MCF 10A (cell line): ENCODE data around the gene GLRA3. TPM values are rescaled to one million over a fixed set of nuclear protein-coding genes. Genes with fewer than 3 reads are reported as not detected.

Source experiments
- BruUV-seq: library from RNA; stranded (reverse); fragments of 400-500 nt; replicated peaks from 2 replicates; lab custom pipeline; 2021; lab: Mats Ljungman, UMichigan
- CTCF ChIA-PET: fragments of 300-600 bp; sonication (Branson Sonifier 250); formaldehyde crosslinking; extraction: SDS; loops from one replicate; lab custom pipeline; 2021; ENCODE audit warnings: antibody characterized with exemption, inconsistent platforms; lab: Yijun Ruan, JAX
- POLR2A ChIA-PET: fragments of 300-600, 350-650 bp; sonication (Branson Sonifier 250); formaldehyde crosslinking; extraction: SDS; loops from one replicate; lab custom pipeline; 2020; ENCODE audit warnings: antibody characterized with exemption, inconsistent platforms; lab: Yijun Ruan, JAX
- DNase-seq: peaks from one replicate; pipeline ENCODE4 v3.0.0-alpha.2; 2018; ENCODE audit not compliant: unreplicated experiment
- H3K27ac Mint-ChIP-seq: one replicate; pipeline ENCODE4 v1.8.0; 2022; ENCODE audit warnings: mild to moderate bottlenecking, low read depth, mixed read lengths; ENCODE audit not compliant: unreplicated experiment
- H3K27me3 Mint-ChIP-seq: one replicate; pipeline ENCODE4 v1.8.0; 2022; ENCODE audit warnings: mixed read lengths; ENCODE audit not compliant: insufficient read depth, unreplicated experiment
- H3K36me3 Mint-ChIP-seq: one replicate; pipeline ENCODE4 v1.8.0; 2022; ENCODE audit warnings: mild to moderate bottlenecking, moderate library complexity, mixed read lengths; ENCODE audit not compliant: insufficient read depth, unreplicated experiment
- H3K4me1 Mint-ChIP-seq: one replicate; pipeline ENCODE4 v1.8.0; 2022; ENCODE audit warnings: mixed read lengths; ENCODE audit not compliant: insufficient read depth, unreplicated experiment
- H3K4me3 Mint-ChIP-seq: one replicate; pipeline ENCODE4 v1.8.0; 2022; ENCODE audit warnings: mild to moderate bottlenecking, moderate library complexity, mixed read lengths; ENCODE audit not compliant: unreplicated experiment
- H3K9me3 Mint-ChIP-seq: one replicate; pipeline ENCODE4 v1.8.0; 2022; ENCODE audit warnings: mixed read lengths; ENCODE audit not compliant: unreplicated experiment
- intact Hi-C: fragments of 100-400 bp; cut with micrococcal nuclease; formaldehyde crosslinking; loops from 2 replicates; pipeline ENCODE4 v1.14.1; 2022
- total RNA-seq: library from RNA; stranded (reverse); gene quantifications from 2 replicates; pipeline ENCODE4 v1.2.3, GENCODE V29; 2022
- TF ChIP-seq, protein P1 (sequence below): fragments of 200-600 bp; IDR thresholded peaks from one replicate; pipeline ENCODE4 v1.8.0; 2022; ENCODE audit warnings: antibody characterized with exemption, mild to moderate bottlenecking; ENCODE audit not compliant: unreplicated experiment

GLRA3 gene
- total RNA-seq, 1 experiment from 2014 or later, result not detected

DNA sequence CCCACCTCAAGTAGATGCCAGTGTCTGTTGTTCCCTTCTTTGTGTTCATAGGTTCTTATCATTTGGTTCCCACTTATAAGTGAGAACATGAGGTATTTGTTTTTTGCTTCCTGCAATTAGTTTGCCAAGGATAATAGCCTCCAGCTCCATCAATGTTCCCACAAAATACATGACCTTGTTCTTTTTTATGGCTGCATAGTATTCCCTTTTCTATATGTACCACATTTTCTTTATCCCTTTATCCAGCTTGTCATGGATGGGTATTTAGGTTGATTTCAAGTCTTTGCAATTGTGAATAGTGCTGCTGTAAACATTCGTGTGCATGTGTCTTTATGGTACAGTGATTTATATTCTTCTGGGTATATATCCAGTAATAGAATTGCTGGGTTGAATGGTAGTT lies 138.4 kb downstream of the GLRA3 start:
- BruUV-seq, result no TSS peak
- no peak for DNase-seq
- peaks cover 15% of the 10 kb centered on the region for H3K9me3 Mint-ChIP-seq
- no peaks in the 10 kb centered on the region for H3K4me1 Mint-ChIP-seq
- H3K36me3 Mint-ChIP-seq, result no peaks in the 10 kb centered on the region
- intact Hi-C loops, result no loop called here
- TF ChIP-seq, protein P1, sequence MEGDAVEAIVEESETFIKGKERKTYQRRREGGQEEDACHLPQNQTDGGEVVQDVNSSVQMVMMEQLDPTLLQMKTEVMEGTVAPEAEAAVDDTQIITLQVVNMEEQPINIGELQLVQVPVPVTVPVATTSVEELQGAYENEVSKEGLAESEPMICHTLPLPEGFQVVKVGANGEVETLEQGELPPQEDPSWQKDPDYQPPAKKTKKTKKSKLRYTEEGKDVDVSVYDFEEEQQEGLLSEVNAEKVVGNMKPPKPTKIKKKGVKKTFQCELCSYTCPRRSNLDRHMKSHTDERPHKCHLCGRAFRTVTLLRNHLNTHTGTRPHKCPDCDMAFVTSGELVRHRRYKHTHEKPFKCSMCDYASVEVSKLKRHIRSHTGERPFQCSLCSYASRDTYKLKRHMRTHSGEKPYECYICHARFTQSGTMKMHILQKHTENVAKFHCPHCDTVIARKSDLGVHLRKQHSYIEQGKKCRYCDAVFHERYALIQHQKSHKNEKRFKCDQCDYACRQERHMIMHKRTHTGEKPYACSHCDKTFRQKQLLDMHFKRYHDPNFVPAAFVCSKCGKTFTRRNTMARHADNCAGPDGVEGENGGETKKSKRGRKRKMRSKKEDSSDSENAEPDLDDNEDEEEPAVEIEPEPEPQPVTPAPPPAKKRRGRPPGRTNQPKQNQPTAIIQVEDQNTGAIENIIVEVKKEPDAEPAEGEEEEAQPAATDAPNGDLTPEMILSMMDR, result no peak
- CTCF ChIA-PET, result no interaction called here
- H3K27ac Mint-ChIP-seq, result no peak overlapping the region
- no peak overlapping the region for H3K4me3 Mint-ChIP-seq
- POLR2A ChIA-PET, result no interaction called here
- H3K27me3 Mint-ChIP-seq, result no peaks in the 10 kb centered on the region

DNA sequence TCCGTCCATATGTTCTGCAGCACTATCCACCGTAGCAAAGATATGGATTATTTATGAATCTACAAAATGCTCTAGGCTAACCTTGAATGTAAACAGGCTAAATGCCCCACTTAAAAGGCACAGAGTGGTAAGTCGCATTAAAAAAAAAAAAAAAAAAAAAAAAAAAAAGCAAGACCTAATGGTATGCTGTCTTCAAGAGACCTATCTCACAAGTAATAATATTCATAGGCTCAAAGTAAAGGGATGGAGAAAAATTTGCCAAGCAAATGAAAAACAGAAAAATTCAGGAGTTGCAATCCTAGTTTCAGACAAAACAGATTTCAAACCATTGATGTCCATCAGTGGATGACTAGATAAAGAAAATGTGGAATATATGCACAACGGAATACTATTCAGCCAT lies 139.4 kb downstream of the GLRA3 start:
- intact Hi-C loops, result no loop called here
- CTCF ChIA-PET, result interaction anchor here (0.6 to 0.9 kb wide), 2 partner anchors 58 to 218 kb away, joined by 3 to 5 read pairs; no protein-coding TSS in a partner anchor

GRCh38 chr4:174686826-174687225 lies 142.2 kb downstream of the GLRA3 start:
- DNase-seq, result no peak
- H3K27me3 Mint-ChIP-seq, result no peaks in the 10 kb centered on the region
- H3K27ac Mint-ChIP-seq, result no peak overlapping the region
- H3K4me3 Mint-ChIP-seq, result no peak overlapping the region
- POLR2A ChIA-PET, result no interaction called here
- TF ChIP-seq, protein P1, result no peak
- CTCF ChIA-PET, result no interaction called here
- H3K4me1 Mint-ChIP-seq, result no peaks in the 10 kb centered on the region
- H3K36me3 Mint-ChIP-seq, result no peaks in the 10 kb centered on the region
- BruUV-seq, result no TSS peak
- intact Hi-C loops, result no loop called here
- peaks cover 15% of the 10 kb centered on the region for H3K9me3 Mint-ChIP-seq

More for the DNA sequence above, 139.4 kb downstream of the GLRA3 start:
- Mint-ChIP-seq H3K27ac (no peak overlapping the region), H3K4me3 (no peak overlapping the region), H3K36me3 (no peaks in the 10 kb centered on the region), H3K9me3 (peaks cover 15% of the 10 kb centered on the region), H3K27me3 (no peaks in the 10 kb centered on the region), H3K4me1 (no peaks in the 10 kb centered on the region)
- POLR2A ChIA-PET, result no interaction called here
- TF ChIP-seq, protein P1, result no peak
- no peak for DNase-seq
- no TSS peak for BruUV-seq

DNA sequence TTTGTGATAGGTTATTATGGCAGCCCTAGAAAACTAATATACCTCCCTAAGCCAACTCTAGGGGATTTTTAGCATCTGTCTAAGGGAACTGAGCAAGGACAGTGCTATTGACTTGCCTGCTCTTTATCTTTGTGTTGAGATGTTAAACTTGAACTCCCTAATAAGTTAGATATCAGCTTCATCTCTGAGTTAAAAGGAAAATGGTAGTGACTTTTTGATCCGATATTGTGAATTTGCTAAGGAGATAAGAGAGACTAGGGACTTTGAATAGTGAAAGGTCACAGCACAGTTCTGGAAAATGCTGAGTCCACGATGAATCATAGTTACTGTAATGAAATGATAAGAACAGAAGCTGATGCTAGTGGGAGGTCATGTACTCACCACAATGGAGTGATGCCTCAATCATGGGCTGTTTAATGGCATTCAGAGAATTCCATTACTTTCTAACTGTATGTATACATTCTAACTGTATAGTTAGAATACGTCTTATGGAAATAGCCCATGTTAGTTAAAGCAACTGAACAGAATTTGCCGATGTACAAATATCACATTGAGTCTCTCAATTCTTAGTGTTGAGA lies 147.2 kb downstream of the GLRA3 start:
- CTCF ChIA-PET, result interaction anchor here (0.5 to 1.2 kb wide), 2 partner anchors 33 to 316 kb away, joined by 3 to 4 read pairs; no protein-coding TSS in a partner anchor
- Mint-ChIP-seq H3K9me3 (no peaks in the 10 kb centered on the region), H3K27ac (no peak overlapping the region), H3K36me3 (no peaks in the 10 kb centered on the region), H3K4me1 (no peaks in the 10 kb centered on the region), H3K4me3 (no peak overlapping the region), H3K27me3 (no peaks in the 10 kb centered on the region)
- intact Hi-C loops, result no loop called here
- DNase-seq, result no peak
- TF ChIP-seq, protein P1, result no peak
- POLR2A ChIA-PET, result no interaction called here
- no TSS peak for BruUV-seq
